ENCODE data around the gene MSI1.

DNA sequence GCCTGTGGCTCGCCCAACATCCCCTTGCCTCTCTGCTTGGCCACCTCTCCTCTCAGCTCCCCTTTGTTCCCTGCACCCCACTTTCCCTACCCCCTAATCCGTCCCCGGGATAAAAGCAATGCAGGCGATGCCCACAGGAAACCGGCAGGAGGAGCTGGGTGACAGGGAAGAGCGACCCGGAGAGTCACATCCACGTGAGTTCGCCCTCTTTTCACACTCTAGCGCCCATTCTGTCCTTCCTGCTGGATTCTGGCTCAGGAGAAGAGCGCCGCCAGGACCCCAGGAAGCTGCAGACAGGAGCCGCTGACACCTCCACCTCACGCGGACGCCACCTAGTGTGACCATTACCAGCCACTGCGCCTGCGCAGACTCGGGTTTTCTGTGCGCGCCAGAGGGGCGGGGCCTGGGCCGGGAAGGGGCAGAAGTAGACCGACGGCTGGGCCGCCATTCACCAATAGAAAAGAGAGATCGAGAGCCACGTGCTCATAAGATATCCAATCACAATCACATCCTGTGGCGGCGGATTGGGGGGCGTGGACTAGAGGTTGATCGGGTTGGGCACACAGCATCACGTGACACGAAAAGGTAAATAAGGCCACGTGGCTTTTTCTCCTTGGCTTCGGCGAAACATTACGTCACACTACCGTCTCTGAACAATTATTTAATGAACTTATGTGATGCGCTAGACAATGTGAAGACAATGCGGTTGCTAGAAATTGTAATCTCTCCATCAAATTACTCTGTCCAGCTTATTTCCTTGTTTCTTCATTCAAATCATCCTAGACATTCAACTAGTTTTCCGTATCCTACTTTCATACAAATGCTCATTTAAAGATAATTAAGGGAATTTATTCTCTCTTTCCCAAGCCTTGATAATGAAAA is 51.5 kb downstream of the MSI1 start:
- TF ChIP-seq, protein P1, sequence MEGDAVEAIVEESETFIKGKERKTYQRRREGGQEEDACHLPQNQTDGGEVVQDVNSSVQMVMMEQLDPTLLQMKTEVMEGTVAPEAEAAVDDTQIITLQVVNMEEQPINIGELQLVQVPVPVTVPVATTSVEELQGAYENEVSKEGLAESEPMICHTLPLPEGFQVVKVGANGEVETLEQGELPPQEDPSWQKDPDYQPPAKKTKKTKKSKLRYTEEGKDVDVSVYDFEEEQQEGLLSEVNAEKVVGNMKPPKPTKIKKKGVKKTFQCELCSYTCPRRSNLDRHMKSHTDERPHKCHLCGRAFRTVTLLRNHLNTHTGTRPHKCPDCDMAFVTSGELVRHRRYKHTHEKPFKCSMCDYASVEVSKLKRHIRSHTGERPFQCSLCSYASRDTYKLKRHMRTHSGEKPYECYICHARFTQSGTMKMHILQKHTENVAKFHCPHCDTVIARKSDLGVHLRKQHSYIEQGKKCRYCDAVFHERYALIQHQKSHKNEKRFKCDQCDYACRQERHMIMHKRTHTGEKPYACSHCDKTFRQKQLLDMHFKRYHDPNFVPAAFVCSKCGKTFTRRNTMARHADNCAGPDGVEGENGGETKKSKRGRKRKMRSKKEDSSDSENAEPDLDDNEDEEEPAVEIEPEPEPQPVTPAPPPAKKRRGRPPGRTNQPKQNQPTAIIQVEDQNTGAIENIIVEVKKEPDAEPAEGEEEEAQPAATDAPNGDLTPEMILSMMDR (IDR thresholded peaks at IDR 0.05): peak; percentile 82
- peak; percentile 93 for TF ChIP-seq POLR2AphosphoS5 (IDR thresholded peaks at IDR 0.05; ENCODE audit: low read depth, low read length)
- TF ChIP-seq, protein P2, sequence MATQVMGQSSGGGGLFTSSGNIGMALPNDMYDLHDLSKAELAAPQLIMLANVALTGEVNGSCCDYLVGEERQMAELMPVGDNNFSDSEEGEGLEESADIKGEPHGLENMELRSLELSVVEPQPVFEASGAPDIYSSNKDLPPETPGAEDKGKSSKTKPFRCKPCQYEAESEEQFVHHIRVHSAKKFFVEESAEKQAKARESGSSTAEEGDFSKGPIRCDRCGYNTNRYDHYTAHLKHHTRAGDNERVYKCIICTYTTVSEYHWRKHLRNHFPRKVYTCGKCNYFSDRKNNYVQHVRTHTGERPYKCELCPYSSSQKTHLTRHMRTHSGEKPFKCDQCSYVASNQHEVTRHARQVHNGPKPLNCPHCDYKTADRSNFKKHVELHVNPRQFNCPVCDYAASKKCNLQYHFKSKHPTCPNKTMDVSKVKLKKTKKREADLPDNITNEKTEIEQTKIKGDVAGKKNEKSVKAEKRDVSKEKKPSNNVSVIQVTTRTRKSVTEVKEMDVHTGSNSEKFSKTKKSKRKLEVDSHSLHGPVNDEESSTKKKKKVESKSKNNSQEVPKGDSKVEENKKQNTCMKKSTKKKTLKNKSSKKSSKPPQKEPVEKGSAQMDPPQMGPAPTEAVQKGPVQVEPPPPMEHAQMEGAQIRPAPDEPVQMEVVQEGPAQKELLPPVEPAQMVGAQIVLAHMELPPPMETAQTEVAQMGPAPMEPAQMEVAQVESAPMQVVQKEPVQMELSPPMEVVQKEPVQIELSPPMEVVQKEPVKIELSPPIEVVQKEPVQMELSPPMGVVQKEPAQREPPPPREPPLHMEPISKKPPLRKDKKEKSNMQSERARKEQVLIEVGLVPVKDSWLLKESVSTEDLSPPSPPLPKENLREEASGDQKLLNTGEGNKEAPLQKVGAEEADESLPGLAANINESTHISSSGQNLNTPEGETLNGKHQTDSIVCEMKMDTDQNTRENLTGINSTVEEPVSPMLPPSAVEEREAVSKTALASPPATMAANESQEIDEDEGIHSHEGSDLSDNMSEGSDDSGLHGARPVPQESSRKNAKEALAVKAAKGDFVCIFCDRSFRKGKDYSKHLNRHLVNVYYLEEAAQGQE (IDR thresholded peaks at IDR 0.05; ENCODE audit: insufficient read depth in 1 of 2, low read depth in 2 of 2, low read length in 1 of 2): no peak
- 0 out of 2 replicates have a peak, but pooled peaks have one; percentile 14 for TF ChIP-seq SIN3A (IDR thresholded peaks at IDR 0.05; ENCODE audit: borderline replicate concordance, insufficient read depth, low read depth, low read length)

All from Panc1 (cell line).